NT2/D1 (cell line): Measurements from ENCODE around the gene ESD.

Source experiments
- YY1 ChIP-seq: IDR thresholded peaks from 2 replicates; pipeline ENCODE4 v1.6.1; 2011; ENCODE audit not compliant: insufficient read length, insufficient read depth
- ZNF274 ChIP-seq: IDR thresholded peaks from 2 replicates; pipeline ENCODE4 v1.6.1; 2011; ENCODE audit warnings: mild to moderate bottlenecking, low read depth, low read length

DNA sequence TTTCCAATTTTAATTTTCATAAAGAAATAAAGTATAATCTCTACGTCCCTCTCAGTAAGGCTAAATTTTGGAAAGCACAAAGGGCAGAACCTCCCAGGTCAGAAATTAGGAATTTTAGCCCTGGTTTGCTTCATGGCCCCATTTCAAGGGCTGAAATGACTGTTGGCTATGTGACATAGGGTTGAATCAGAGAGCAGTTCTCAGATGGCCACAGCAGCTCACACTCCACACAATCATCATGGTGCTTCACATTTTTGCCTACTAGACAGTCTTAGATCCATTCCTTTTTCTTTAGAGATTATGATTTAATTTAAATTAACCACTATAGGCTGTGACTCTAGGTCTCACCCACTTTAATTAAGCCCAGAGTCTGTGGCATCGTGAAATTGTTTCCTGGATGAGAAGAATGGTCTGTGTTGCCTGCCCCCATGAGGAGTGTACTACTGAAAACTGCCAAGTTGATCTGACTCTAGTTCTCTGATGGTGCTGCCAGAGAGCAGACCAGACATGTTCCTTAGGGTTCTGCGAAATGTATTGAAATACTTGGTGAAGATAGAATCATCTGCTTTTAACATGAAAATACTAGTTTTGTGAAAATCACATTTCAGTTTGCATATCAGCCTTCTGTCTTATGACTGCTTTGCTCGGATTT is 57.4 kb downstream of the ESD start:
- TF ChIP-seq ZNF274 = no peak
- TF ChIP-seq YY1 = no peak
